ENCODE results near the gene APRT. TPM values are rescaled to one million over a fixed set of nuclear protein-coding genes. Genes with fewer than 3 reads are reported as not detected.

APRT gene
- total RNA-seq, 4 donors from 2014 or later: 186 to 314 (median 250) TPM

- Histone ChIP-seq H3K27ac (peak overlapping the region in 3 of 4 donors; percentile 92 to 98 (median 96)), H3K9me3 (no peaks in the 10 kb centered on the region), H3K36me3 (peaks cover 7 to 17% (median 10%) of the 10 kb centered on the region in 3 donors), H3K4me3 (no peak overlapping the region), H3K27me3 (no peaks in the 10 kb centered on the region), H3K4me1 (peaks cover 36 to 64% (median 41%) of the 10 kb centered on the region in 3 donors)
- intact Hi-C loops (cut with DNase I): loop anchor here (5.0 to 10.0 kb wide), 2 partner anchors 44 to 351 kb away; partner anchors contain the start of genes GALNS and TRAPPC2L
- DNase-seq: no peak
- 22 to 68% methylated on average over 12 to 21 of the region's 26 CpGs for WGBS, 2 donors
- TF ChIP-seq POLR2A (IDR thresholded peaks at IDR 0.05): no peak
- no peak for TF ChIP-seq CTCF (IDR thresholded peaks at IDR 0.05)
These were observed 1.8 kb upstream of the APRT start for GRCh38 chr16:88813269-88814143.

- Histone ChIP-seq H3K9me3 (no peaks in the 10 kb centered on the region), H3K27me3 (no peaks in the 10 kb centered on the region), H3K36me3 (peaks cover 7 to 25% (median 14%) of the 10 kb centered on the region in 3 donors), H3K4me3 (peak overlapping the region; percentile 64 to 99 (median 74)), H3K27ac (peak overlapping the region; percentile 92 to 98 (median 94)), H3K4me1 (peaks cover 36 to 66% (median 41%) of the 10 kb centered on the region in 3 donors)
- no peak for DNase-seq
- TF ChIP-seq POLR2A (IDR thresholded peaks at IDR 0.05) (no peak), CTCF (IDR thresholded peaks at IDR 0.05) (peak in 1 of 6 experiments; percentile 1)
- intact Hi-C loops (cut with DNase I): loop anchor here (5.0 to 10.0 kb wide), 2 partner anchors 45 to 352 kb away; partner anchors contain the start of genes GALNS and TRAPPC2L
- 24 to 43% methylated on average over 14 to 18 of the region's 37 CpGs for WGBS, 2 donors
These were observed 963 bp upstream of the APRT start for GRCh38 chr16:88812513-88813268.

- H3K4me3 ChIP-seq: peak overlapping the region; percentile 64 to 99 (median 74)
- 3 to 10% methylated on average over 2 to 11 of the region's 65 CpGs for WGBS, 2 donors
- H3K36me3 ChIP-seq: peaks cover 7 to 27% (median 14%) of the 10 kb centered on the region in 3 donors
- no peaks in the 10 kb centered on the region for H3K9me3 ChIP-seq
- DNase-seq: no peak
- peak overlapping the region; percentile 92 to 98 (median 94) for H3K27ac ChIP-seq
- H3K4me1 ChIP-seq: peaks cover 30 to 65% (median 35%) of the 10 kb centered on the region in 3 donors
- H3K27me3 ChIP-seq: no peaks in the 10 kb centered on the region
- TF ChIP-seq CTCF (IDR thresholded peaks at IDR 0.05) (no peak), POLR2A (IDR thresholded peaks at IDR 0.05) (peak in 2 of 4 donors; percentile 72 to 85)
- intact Hi-C loops (cut with DNase I): loop anchor here (5.0 to 10.0 kb wide), 2 partner anchors 46 to 354 kb away; partner anchors contain the start of genes GALNS and TRAPPC2L
These were observed 588 bp downstream of the APRT start for GRCh38 chr16:88810912-88811768.

GRCh38 chr16:88810166-88810911 lies 1.4 kb downstream of the APRT start:
- no peaks in the 10 kb centered on the region for H3K9me3 ChIP-seq
- WGBS, 2 donors: 27 to 57% methylated on average over 1 to 3 of the region's 12 CpGs
- no peak for TF ChIP-seq CTCF (IDR thresholded peaks at IDR 0.05)
- TF ChIP-seq POLR2A (IDR thresholded peaks at IDR 0.05): no peak
- H3K4me1 ChIP-seq: peaks cover 30 to 68% (median 35%) of the 10 kb centered on the region in 3 donors
- H3K27ac ChIP-seq: peak overlapping the region; percentile 92 to 98 (median 94)
- peaks cover 7 to 27% (median 14%) of the 10 kb centered on the region in 3 donors for H3K36me3 ChIP-seq
- H3K27me3 ChIP-seq: no peaks in the 10 kb centered on the region
- H3K4me3 ChIP-seq: peak overlapping the region; percentile 64 to 99 (median 74)
- no peak for DNase-seq
- intact Hi-C loops (cut with DNase I): loop anchor here (5.0 to 10.0 kb wide), 2 partner anchors 47 to 354 kb away; partner anchors contain the start of genes GALNS and TRAPPC2L
